ENCODE measurements around the gene SMU1. TPM values are rescaled to one million over a fixed set of nuclear protein-coding genes. Genes with fewer than 3 reads are reported as not detected.

Gene SMU1
- total and polyA plus RNA-seq, 2 of the 13 experiments (the other 11 are each of a cell fraction or from before 2014, with no cell fraction given): 12.9 to 36.6 TPM

DNA sequence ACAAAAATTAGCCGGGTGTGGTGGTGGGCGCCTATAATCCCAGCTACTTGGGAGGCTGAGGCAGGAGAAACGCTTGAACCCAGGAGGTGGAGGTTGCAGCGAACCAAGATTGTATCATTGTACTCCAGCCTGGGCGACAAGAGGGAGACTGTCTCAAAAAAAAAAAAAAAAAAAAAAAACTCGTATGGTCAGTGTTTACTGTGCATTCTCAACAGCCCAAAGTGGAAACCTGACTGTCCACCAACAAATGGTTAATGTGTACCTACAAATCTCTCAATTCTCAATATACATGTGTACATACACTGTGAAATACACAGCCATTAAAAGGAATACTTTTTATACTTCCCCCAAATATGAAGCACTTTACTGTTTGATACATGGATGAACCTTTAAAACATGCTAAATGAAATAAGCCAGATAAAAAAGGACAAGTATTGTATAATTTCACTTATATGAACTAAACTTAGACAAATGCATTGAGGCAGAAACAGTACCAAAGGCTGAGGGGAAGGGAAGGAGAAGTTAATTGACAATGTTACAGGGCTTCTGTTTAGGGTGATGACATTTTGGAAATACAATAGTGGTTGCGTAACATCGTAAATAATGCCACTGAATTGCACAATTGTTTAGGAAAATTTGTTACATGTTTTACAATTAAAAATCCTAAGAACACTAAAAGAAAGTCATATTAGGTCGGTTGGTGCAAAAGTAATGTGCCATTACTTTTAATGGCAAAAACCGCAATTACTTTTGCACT is 34.9 kb downstream of the SMU1 start:
- no peak for DNase-seq (ENCODE audit: low spot score)
- intact Hi-C loops (cut with micrococcal nuclease; ENCODE audit: unreplicated experiment) (no loop called here), in situ Hi-C loops (cut with HindIII; ENCODE audit: extremely low pct_ligation_motif_present, low pct_unique_long_range_greater_than_20kb) (no loop called here)
- ChIA-PET CTCF (ENCODE audit: low intra/inter-chr PET ratio, low total read pairs) (no interaction called here), POLR2A (interaction anchor here (0.7 to 5.0 kb wide), 3 partner anchors 12 to 432 kb away, joined by 3 to 25 read pairs (median 6); partner anchors contain the start of genes DNAJA1 and NOL6)
- H4K20me1 ChIP-seq (ENCODE audit: insufficient read depth, low read length): peaks cover 8% of the 10 kb centered on the region; the same call in 1 of the 2 replicates
- H3K79me2 ChIP-seq (ENCODE audit: insufficient read depth, low read length): peaks cover 2% of the 10 kb centered on the region
- H3K9me3 ChIP-seq (ENCODE audit: low read length): no peaks in the 10 kb centered on the region
- no peak for FAIRE-seq
- peaks cover 7 to 36% of the 10 kb centered on the region in 2 experiments for H3K36me3 ChIP-seq (replicated peaks in 1 of 2; ENCODE audit: control insufficient read depth in 1 of 2, insufficient read depth in 2 of 2, low read length in 2 of 2)
- ATAC-seq: peak; percentile 16
- WGBS (ENCODE audit: low lambda C conversion rate): 68% methylated on average over 10 of the region's 10 CpGs
- no peak overlapping the region for H2AFZ ChIP-seq (ENCODE audit: low read length)
- peaks cover 31% of the 10 kb centered on the region for H3K4me1 ChIP-seq (ENCODE audit: insufficient read depth, low read length)
- H3K9ac ChIP-seq (ENCODE audit: insufficient read depth, low read depth, low read length): no peak overlapping the region
- no peak overlapping the region for H3K4me2 ChIP-seq (ENCODE audit: low read depth, low read length)
- H3K27ac ChIP-seq (ENCODE audit: extremely low read length, insufficient read depth, low read length): no peak overlapping the region
- BruUV-seq (replicated peaks): no TSS peak
- H3K27me3 ChIP-seq (ENCODE audit: control insufficient read depth in 1 of 2, insufficient read depth in 2 of 2, low read length in 2 of 2): no peaks in the 10 kb centered on the region
- H3K4me3 ChIP-seq (replicated peaks in 1 of 3; ENCODE audit: insufficient read depth in 1 of 3, low read depth in 2 of 3, low read length in 3 of 3): no peak overlapping the region
- TF ChIP-seq, protein P1, sequence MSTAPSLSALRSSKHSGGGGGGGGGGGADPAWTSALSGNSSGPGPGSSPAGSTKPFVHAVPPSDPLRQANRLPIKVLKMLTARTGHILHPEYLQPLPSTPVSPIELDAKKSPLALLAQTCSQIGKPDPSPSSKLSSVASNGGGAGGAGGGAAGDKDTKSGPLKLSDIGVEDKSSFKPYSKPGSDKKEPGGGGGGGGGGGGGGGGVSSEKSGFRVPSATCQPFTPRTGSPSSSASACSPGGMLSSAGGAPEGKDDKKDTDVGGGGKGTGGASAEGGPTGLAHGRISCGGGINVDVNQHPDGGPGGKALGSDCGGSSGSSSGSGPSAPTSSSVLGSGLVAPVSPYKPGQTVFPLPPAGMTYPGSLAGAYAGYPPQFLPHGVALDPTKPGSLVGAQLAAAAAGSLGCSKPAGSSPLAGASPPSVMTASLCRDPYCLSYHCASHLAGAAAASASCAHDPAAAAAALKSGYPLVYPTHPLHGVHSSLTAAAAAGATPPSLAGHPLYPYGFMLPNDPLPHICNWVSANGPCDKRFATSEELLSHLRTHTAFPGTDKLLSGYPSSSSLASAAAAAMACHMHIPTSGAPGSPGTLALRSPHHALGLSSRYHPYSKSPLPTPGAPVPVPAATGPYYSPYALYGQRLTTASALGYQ (CRISPR knock-in tag; IDR thresholded peaks at IDR 0.05): no peak
- TF ChIP-seq, protein P2, sequence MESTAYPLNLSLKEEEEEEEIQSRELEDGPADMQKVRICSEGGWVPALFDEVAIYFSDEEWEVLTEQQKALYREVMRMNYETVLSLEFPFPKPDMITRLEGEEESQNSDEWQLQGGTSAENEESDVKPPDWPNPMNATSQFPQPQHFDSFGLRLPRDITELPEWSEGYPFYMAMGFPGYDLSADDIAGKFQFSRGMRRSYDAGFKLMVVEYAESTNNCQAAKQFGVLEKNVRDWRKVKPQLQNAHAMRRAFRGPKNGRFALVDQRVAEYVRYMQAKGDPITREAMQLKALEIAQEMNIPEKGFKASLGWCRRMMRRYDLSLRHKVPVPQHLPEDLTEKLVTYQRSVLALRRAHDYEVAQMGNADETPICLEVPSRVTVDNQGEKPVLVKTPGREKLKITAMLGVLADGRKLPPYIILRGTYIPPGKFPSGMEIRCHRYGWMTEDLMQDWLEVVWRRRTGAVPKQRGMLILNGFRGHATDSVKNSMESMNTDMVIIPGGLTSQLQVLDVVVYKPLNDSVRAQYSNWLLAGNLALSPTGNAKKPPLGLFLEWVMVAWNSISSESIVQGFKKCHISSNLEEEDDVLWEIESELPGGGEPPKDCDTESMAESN (CRISPR knock-in tag; conservative IDR thresholded peaks at IDR 0.05): no peak
- TF ChIP-seq ZMYM2 (CRISPR knock-in tag; IDR thresholded peaks at IDR 0.05) (no peak), ZNF460 (CRISPR knock-in tag; IDR thresholded peaks at IDR 0.05; ENCODE audit: borderline replicate concordance) (no peak), ZSCAN21 (CRISPR knock-in tag; IDR thresholded peaks at IDR 0.05; ENCODE audit: borderline replicate concordance) (no peak), HOXD1 (CRISPR knock-in tag; IDR thresholded peaks at IDR 0.05) (no peak), CENPT (CRISPR knock-in tag; IDR thresholded peaks at IDR 0.05; ENCODE audit: low read depth) (no peak), NR2F1 (CRISPR knock-in tag; IDR thresholded peaks at IDR 0.05) (no peak; a peak in 1 of 4 replicates), AKAP8 (CRISPR knock-in tag; IDR thresholded peaks at IDR 0.05) (no peak), SOX13 (IDR thresholded peaks at IDR 0.05) (no peak), SOX13 (CRISPR knock-in tag; conservative IDR thresholded peaks at IDR 0.05 in 1 of 2, IDR thresholded peaks at IDR 0.05 in 1 of 2) (peak in 1 of 2 experiments; percentile 85; a peak in 2 of 4 replicates), ZSCAN9 (CRISPR knock-in tag; IDR thresholded peaks at IDR 0.05; ENCODE audit: borderline replicate concordance) (no peak), TBP (CRISPR knock-in tag; IDR thresholded peaks at IDR 0.05) (no peak), KDM5A (IDR thresholded peaks at IDR 0.05; ENCODE audit: borderline replicate concordance, low read length) (no peak), ADNP (CRISPR knock-in tag; IDR thresholded peaks at IDR 0.05) (no peak)
- TF ChIP-seq, protein P3, sequence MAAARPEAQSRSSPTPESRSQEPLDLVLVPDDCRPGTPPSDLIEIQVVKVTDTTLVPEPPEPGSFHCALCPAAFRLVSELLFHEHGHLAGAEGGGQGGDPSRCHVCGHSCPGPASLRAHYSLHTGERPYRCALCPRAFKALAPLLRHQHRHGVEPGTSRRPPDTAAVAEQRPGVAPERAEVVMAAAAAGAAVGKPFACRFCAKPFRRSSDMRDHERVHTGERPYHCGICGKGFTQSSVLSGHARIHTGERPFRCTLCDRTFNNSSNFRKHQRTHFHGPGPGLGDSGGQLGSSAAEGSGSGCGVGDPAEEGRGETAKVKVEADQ (CRISPR knock-in tag; IDR thresholded peaks at IDR 0.05; ENCODE audit: borderline replicate concordance): no peak
- TF ChIP-seq, protein P4, sequence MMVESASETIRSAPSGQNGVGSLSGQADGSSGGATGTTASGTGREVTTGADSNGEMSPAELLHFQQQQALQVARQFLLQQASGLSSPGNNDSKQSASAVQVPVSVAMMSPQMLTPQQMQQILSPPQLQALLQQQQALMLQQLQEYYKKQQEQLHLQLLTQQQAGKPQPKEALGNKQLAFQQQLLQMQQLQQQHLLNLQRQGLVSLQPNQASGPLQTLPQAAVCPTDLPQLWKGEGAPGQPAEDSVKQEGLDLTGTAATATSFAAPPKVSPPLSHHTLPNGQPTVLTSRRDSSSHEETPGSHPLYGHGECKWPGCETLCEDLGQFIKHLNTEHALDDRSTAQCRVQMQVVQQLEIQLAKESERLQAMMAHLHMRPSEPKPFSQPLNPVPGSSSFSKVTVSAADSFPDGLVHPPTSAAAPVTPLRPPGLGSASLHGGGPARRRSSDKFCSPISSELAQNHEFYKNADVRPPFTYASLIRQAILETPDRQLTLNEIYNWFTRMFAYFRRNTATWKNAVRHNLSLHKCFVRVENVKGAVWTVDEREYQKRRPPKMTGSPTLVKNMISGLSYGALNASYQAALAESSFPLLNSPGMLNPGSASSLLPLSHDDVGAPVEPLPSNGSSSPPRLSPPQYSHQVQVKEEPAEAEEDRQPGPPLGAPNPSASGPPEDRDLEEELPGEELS (CRISPR knock-in tag; IDR thresholded peaks at IDR 0.05): peak; percentile 41; the same call in 1 of the 2 replicates
